GM19099 (cell line): ENCODE results near the gene CHRDL2.

ENCODE experiments used
- POLR2A ChIP-seq: IDR thresholded peaks from 3 replicates; pipeline ENCODE4 v1.6.1; 2011; ENCODE audit warnings: low read depth; ENCODE audit not compliant: insufficient read length; ENCODE audit errors: extremely low read depth

Gene CHRDL2

GRCh38 chr11:74646954-74647353 is 84.3 kb downstream of the CHRDL2 start:
- TF ChIP-seq POLR2A = no peak
